DMS53 (cell line): ENCODE data around the gene MAN1B1.
A peak's percentile ranks its signal among the peaks of the same experiment; 100 is the strongest.

Experiments used
- DNase-seq: peaks from one replicate; lab custom pipeline; 2025; lab: John Stamatoyannopoulos, UW

Gene MAN1B1

GRCh38 chr9:137086531-137087408 is at the start of gene MAN1B1:
TSS of gene MAN1B1 (plus strand) at chr9:137086985. CDS start at chr9:137087000, 15 bp downstream.
- DNase-seq, result peak; percentile 100

- no peak for DNase-seq
Observed at GRCh38 chr9:137037035-137037434, 49.8 kb upstream of the MAN1B1 start.

GRCh38 chr9:137037483-137037882 is 49.3 kb upstream of the MAN1B1 start:
- DNase-seq, result no peak

GRCh38 chr9:137038916-137039315 is 47.9 kb upstream of the MAN1B1 start:
- DNase-seq, result no peak

- DNase-seq, result no peak
Observed at GRCh38 chr9:137039611-137040366, 47.0 kb upstream of the MAN1B1 start.

- DNase-seq, result no peak
Observed at GRCh38 chr9:137040568-137040967, 46.2 kb upstream of the MAN1B1 start.

GRCh38 chr9:137041124-137041523 is 45.7 kb upstream of the MAN1B1 start:
- DNase-seq, result no peak

- DNase-seq, result no peak
Observed at GRCh38 chr9:137042751-137043727, 43.7 kb upstream of the MAN1B1 start.

GRCh38 chr9:137044037-137044436 is 42.7 kb upstream of the MAN1B1 start:
- peak; percentile 64 for DNase-seq

- peak; percentile 90 for DNase-seq
Observed at GRCh38 chr9:137044502-137045177, 42.1 kb upstream of the MAN1B1 start.

- DNase-seq, result peak; percentile 80
Observed at GRCh38 chr9:137045294-137046087, 41.3 kb upstream of the MAN1B1 start.

- peak; percentile 98 for DNase-seq
Observed at GRCh38 chr9:137046088-137046787, 40.5 kb upstream of the MAN1B1 start, which contains the start of gene NPDC1. TSS of gene NPDC1 (minus strand) at chr9:137046177. CDS start at chr9:137045989, 188 bp downstream.

- DNase-seq, result peak; percentile 82
Observed at GRCh38 chr9:137048655-137049543, 37.9 kb upstream of the MAN1B1 start.

- peak; percentile 92 for DNase-seq
Observed at GRCh38 chr9:137049544-137050449, 37.0 kb upstream of the MAN1B1 start.

- peak; percentile 52 for DNase-seq
Observed at GRCh38 chr9:137050570-137050969, 36.2 kb upstream of the MAN1B1 start.

GRCh38 chr9:137051145-137051724 is 35.5 kb upstream of the MAN1B1 start:
- no peak for DNase-seq

- no peak for DNase-seq
Observed at GRCh38 chr9:137052293-137052692, 34.5 kb upstream of the MAN1B1 start.
